ENCODE measurements around the gene UBL5.
A peak's percentile ranks its signal among the peaks of the same experiment; 100 is the strongest.
"Not testable (repeated sequence)": the region's sequence is repeated elsewhere in the genome, so short reads cannot be mapped to it uniquely, and the experiment has no call there.

Gene UBL5

GRCh38 chr19:9818175-9818733 is 9.5 kb upstream of the UBL5 start:
- H3K27ac ChIP-seq, result peak overlapping the region; percentile 94
- TF ChIP-seq CTCF (conservative IDR thresholded peaks at IDR 0.05; ENCODE audit: low read depth), result no peak
- POLR2A ChIA-PET (ENCODE audit: low non-redundant PET), result interaction anchor here (0.6 to 0.7 kb wide), 4 partner anchors 11 to 1370 kb away, joined by 3 to 4 read pairs (median 4); no protein-coding TSS in a partner anchor
- no peak for DNase-seq (ENCODE audit: low spot score)
- CTCF ChIA-PET, result no interaction called here

- ChIA-PET POLR2A (ENCODE audit: low non-redundant PET) (interaction anchor here (0.6 to 0.7 kb wide), 3 partner anchors 11 to 567 kb away, joined by 3 to 4 read pairs (median 3); no protein-coding TSS in a partner anchor), CTCF (interaction anchor here (0.7 kb wide), 1 partner anchor 10 kb away, joined by 4 read pairs; no protein-coding TSS in a partner anchor)
- peak; percentile 96 for DNase-seq (ENCODE audit: low spot score)
- no peak for TF ChIP-seq CTCF (conservative IDR thresholded peaks at IDR 0.05; ENCODE audit: low read depth)
- H3K27ac ChIP-seq, result peak within 1 kb of the TSS; percentile 94
Measured at GRCh38 chr19:9818734-9819595, 8.8 kb upstream of the UBL5 start, which contains the start of gene FBXL12. Gene FBXL12, minus strand, starts transcription at chr19:9819079. Its CDS starts 266 bp downstream, at chr19:9818813.

- POLR2A ChIA-PET (ENCODE audit: low non-redundant PET), result no interaction called here
- DNase-seq (ENCODE audit: low spot score), result no peak
- no peak for TF ChIP-seq CTCF (conservative IDR thresholded peaks at IDR 0.05; ENCODE audit: low read depth)
- CTCF ChIA-PET, result interaction anchor here (0.7 kb wide), 1 partner anchor 10 kb away, joined by 4 read pairs; no protein-coding TSS in a partner anchor
- H3K27ac ChIP-seq, result peak overlapping the region; percentile 94
Measured at GRCh38 chr19:9819596-9819909, 8.2 kb upstream of the UBL5 start.

- CTCF ChIA-PET; DNase-seq (ENCODE audit: low spot score); POLR2A ChIA-PET (ENCODE audit: low non-redundant PET): not testable (repeated sequence)
- H3K27ac ChIP-seq, result peak overlapping the region; percentile 94
Measured at GRCh38 chr19:9820034-9820433, 7.7 kb upstream of the UBL5 start.

- ChIA-PET CTCF (interaction anchor here (0.6 kb wide), 1 partner anchor 1243 kb away, joined by 3 read pairs; no protein-coding TSS in a partner anchor), POLR2A (ENCODE audit: low non-redundant PET) (no interaction called here)
- DNase-seq (ENCODE audit: low spot score), result no peak
- no peak for TF ChIP-seq CTCF (conservative IDR thresholded peaks at IDR 0.05; ENCODE audit: low read depth)
- no peak overlapping the region; the same call in 1 of the 2 replicates for H3K27ac ChIP-seq
Measured at GRCh38 chr19:9823816-9824215, 3.9 kb upstream of the UBL5 start.

- CTCF ChIA-PET, result interaction anchor here (0.6 kb wide), 1 partner anchor 157 kb away, joined by 3 read pairs; no protein-coding TSS in a partner anchor
- TF ChIP-seq CTCF (conservative IDR thresholded peaks at IDR 0.05; ENCODE audit: low read depth), result no peak
- POLR2A ChIA-PET (ENCODE audit: low non-redundant PET), result no interaction called here
- no peak for DNase-seq (ENCODE audit: low spot score)
- peak overlapping the region; percentile 73 for H3K27ac ChIP-seq
Measured at GRCh38 chr19:9828551-9829063, 889 bp downstream of the UBL5 start.

All from RWPE1 (cell line).